ENCODE data around the gene SSBP2. TPM values are rescaled to one million over a fixed set of nuclear protein-coding genes. Genes with fewer than 3 reads are reported as not detected.
"Not testable (repeated sequence)": the region's sequence is repeated elsewhere in the genome, so short reads cannot be mapped to it uniquely, and the experiment has no call there.

SSBP2 gene
- total RNA-seq, 1 donor from 2014 or later: 7.9 TPM

- Histone ChIP-seq H3K4me3 (ENCODE audit: low read depth, low read length) (no peak overlapping the region), H3K27me3 (ENCODE audit: control insufficient read depth, insufficient read depth, low read length) (no peaks in the 10 kb centered on the region), H3K36me3 (ENCODE audit: control insufficient read depth, insufficient read depth, low read length) (no peaks in the 10 kb centered on the region)
- TF ChIP-seq CTCF (IDR thresholded peaks at IDR 0.05; ENCODE audit: insufficient read depth, low read length, severe bottlenecking): no peak
- FAIRE-seq: no peak
- peak; percentile 95 for DNase-seq (ENCODE audit: low read depth)
These were observed 330.7 kb downstream of the SSBP2 start for GRCh38 chr5:81420039-81420667.

GRCh38 chr5:81418606-81419005 is 332.3 kb downstream of the SSBP2 start:
- Histone ChIP-seq H3K27me3 (ENCODE audit: control insufficient read depth, insufficient read depth, low read length) (no peaks in the 10 kb centered on the region), H3K4me3 (ENCODE audit: low read depth, low read length) (no peak overlapping the region), H3K36me3 (ENCODE audit: control insufficient read depth, insufficient read depth, low read length) (no peaks in the 10 kb centered on the region)
- FAIRE-seq (no peak), DNase-seq (ENCODE audit: low read depth) (no peak)
- TF ChIP-seq CTCF (IDR thresholded peaks at IDR 0.05; ENCODE audit: insufficient read depth, low read length, severe bottlenecking): no peak

GRCh38 chr5:81417052-81417451 is 333.8 kb downstream of the SSBP2 start:
- H3K36me3 ChIP-seq (ENCODE audit: control insufficient read depth, insufficient read depth, low read length): no peaks in the 10 kb centered on the region
- H3K4me3 ChIP-seq (ENCODE audit: low read depth, low read length): no peak overlapping the region
- FAIRE-seq (no peak), DNase-seq (ENCODE audit: low read depth) (peak; percentile 81)
- H3K27me3 ChIP-seq (ENCODE audit: control insufficient read depth, insufficient read depth, low read length): no peaks in the 10 kb centered on the region
- no peak for TF ChIP-seq CTCF (IDR thresholded peaks at IDR 0.05; ENCODE audit: insufficient read depth, low read length, severe bottlenecking)

GRCh38 chr5:81409896-81410295 is 341.0 kb downstream of the SSBP2 start:
- H3K36me3 ChIP-seq (ENCODE audit: control insufficient read depth, insufficient read depth, low read length): no peaks in the 10 kb centered on the region
- no peak overlapping the region for H3K4me3 ChIP-seq (ENCODE audit: low read depth, low read length)
- FAIRE-seq (no peak), DNase-seq (ENCODE audit: low read depth) (no peak)
- no peaks in the 10 kb centered on the region for H3K27me3 ChIP-seq (ENCODE audit: control insufficient read depth, insufficient read depth, low read length)
- TF ChIP-seq CTCF (IDR thresholded peaks at IDR 0.05; ENCODE audit: insufficient read depth, low read length, severe bottlenecking): no peak

GRCh38 chr5:81409361-81409760 is 341.5 kb downstream of the SSBP2 start:
- FAIRE-seq: no peak
- DNase-seq (ENCODE audit: low read depth): no peak
- no peak for TF ChIP-seq CTCF (IDR thresholded peaks at IDR 0.05; ENCODE audit: insufficient read depth, low read length, severe bottlenecking)
- Histone ChIP-seq H3K4me3 (ENCODE audit: low read depth, low read length) (no peak overlapping the region), H3K36me3 (ENCODE audit: control insufficient read depth, insufficient read depth, low read length) (no peaks in the 10 kb centered on the region), H3K27me3 (ENCODE audit: control insufficient read depth, insufficient read depth, low read length) (no peaks in the 10 kb centered on the region)

- FAIRE-seq: no peak
- Histone ChIP-seq H3K36me3 (ENCODE audit: control insufficient read depth, insufficient read depth, low read length) (no peaks in the 10 kb centered on the region), H3K4me3 (ENCODE audit: low read depth, low read length) (no peak overlapping the region), H3K27me3 (ENCODE audit: control insufficient read depth, insufficient read depth, low read length) (no peaks in the 10 kb centered on the region)
- no peak for TF ChIP-seq CTCF (IDR thresholded peaks at IDR 0.05; ENCODE audit: insufficient read depth, low read length, severe bottlenecking)
- DNase-seq (ENCODE audit: low read depth): no peak
These were observed 342.4 kb downstream of the SSBP2 start for GRCh38 chr5:81408496-81408895.

- not testable (repeated sequence) for DNase-seq (ENCODE audit: low read depth); H3K27me3 ChIP-seq (ENCODE audit: control insufficient read depth, insufficient read depth, low read length); H3K4me3 ChIP-seq (ENCODE audit: low read depth, low read length); FAIRE-seq; H3K36me3 ChIP-seq (ENCODE audit: control insufficient read depth, insufficient read depth, low read length)
These were observed 343.1 kb downstream of the SSBP2 start for GRCh38 chr5:81407811-81408210.
